ENCODE data around the gene MRM2. TPM values are rescaled to one million over a fixed set of nuclear protein-coding genes. Genes with fewer than 3 reads are reported as not detected.

Gene MRM2
- total RNA-seq, 1 experiment from 2014 or later, result 48.0 TPM

DNA sequence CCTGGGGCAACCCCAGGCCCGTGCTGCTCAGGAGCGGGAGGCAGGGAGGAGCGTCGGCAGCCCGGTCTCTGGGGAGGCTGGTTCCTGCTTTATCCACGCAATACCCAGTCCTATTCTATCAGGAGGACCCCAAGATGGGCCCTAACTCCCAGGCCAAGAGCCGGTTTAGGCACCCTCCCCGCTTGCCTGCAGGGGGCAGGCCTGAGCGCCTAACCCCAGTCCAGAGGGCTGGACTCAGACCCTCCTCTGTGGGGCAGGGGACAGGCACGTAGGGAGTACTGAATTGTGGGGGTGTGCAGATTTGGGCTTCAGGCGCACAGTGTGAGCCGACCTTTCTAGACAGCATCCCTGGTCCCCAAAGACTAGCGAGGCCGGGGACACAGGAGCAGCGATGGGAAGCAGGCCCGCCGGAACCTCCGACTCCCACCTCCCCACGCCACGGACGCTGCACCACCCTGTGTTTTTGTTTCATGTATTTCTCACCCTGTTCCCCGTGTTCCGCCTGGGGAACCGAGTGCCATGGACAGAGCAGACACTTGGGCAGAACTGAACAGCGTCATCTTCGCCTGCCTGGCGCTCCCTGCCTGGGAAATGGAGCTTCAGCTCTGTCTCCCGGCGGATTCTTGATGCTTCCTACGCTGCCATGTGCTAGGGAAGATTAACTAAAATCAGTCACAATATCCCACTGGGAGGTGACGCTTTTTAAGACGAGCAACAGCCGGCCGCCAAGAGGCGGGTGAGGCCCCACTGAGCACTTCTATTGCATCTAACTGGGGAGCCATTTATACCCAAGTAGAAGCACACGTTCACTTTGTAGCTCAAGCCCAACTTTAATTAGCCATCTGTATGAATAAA, 5.4 kb upstream of the MRM2 start:
- no peak for DNase-seq (ENCODE audit: low read depth)

DNA sequence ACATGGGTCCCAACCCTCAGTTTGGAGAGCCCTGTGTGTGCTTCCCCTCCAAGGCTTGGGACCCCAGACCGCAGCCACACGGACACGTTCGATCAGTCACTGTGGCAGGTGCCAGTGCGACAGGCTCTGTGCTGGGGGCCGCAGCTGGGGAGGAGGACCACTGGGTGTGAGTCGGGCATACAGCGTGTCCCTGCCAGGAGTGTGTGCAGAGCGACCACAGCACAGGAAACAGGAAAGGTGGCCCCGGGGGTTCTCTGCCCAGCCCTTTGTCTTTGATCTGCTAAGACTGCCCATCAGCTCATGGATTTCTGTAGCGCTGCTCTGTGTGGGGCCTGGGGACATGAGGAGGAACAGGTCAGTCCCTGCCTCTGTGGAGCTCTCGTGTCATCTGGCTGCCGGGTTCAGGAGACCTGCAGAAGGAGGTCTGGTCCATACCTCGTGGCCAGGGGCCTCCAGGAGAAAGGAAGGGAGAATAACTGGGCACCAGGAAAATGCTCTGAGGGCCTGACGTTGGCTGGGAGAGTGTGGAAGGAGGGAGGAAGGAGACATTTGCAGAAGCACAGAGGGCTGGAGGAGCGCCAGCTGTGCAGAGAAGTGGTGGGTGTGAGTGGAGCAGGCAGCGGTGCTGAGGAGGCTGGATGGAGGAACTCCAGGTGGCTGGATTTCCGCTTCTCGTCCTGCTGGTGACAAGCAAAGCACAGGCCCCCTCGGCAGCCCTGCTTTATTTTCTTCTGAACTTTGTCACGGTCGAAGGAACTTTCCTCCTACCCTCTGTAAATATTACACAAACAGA, 4.1 kb upstream of the MRM2 start:
- DNase-seq (ENCODE audit: low read depth), result no peak

DNA sequence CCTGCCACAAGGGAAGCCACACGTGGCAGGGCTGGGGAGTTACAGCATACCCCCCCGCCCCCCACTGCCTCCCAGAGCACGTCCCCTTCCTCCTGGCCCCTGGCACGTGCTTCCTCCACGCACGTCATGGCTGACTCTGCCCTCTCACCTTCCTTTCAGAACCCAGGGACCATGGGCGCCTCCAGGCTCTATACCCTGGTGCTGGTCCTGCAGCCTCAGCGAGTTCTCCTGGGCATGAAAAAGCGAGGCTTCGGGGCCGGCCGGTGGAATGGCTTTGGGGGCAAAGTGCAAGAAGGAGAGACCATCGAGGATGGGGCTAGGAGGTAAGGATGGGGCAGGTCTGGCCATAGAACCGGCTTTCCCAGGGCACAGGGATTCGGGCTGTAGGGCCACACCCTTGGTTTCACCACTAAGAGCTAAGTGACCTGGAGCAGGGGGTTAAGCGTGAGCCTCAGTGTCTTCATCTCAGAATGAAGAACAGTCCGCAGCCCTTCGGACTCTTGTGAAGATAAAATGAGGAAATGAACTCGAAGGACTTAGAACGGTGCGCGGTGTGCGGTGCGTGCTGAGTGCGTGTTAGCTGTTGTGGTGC, 2.5 kb upstream of the MRM2 start:
- DNase-seq (ENCODE audit: low read depth), result no peak

DNA sequence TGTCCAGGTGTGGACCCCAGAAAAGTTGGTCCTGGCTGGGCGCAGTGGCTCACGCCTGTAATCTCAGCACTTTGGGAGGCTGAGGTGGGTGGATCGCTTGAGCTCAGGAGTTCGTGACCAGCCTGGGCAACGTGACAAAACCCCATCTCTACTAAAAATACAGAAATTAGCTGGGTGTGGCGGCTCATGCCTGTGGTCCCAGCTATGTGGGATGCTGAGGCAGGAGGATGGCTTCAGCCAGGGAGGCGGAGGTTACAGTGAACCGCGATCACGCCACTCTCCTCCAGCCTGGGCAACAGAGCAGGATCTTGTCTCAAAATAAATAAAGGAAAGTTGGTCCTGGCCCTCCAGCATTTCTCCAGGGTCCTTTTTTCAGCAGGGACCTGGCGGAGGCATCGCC, 1.5 kb upstream of the MRM2 start:
- DNase-seq (ENCODE audit: low read depth), result no peak

DNA sequence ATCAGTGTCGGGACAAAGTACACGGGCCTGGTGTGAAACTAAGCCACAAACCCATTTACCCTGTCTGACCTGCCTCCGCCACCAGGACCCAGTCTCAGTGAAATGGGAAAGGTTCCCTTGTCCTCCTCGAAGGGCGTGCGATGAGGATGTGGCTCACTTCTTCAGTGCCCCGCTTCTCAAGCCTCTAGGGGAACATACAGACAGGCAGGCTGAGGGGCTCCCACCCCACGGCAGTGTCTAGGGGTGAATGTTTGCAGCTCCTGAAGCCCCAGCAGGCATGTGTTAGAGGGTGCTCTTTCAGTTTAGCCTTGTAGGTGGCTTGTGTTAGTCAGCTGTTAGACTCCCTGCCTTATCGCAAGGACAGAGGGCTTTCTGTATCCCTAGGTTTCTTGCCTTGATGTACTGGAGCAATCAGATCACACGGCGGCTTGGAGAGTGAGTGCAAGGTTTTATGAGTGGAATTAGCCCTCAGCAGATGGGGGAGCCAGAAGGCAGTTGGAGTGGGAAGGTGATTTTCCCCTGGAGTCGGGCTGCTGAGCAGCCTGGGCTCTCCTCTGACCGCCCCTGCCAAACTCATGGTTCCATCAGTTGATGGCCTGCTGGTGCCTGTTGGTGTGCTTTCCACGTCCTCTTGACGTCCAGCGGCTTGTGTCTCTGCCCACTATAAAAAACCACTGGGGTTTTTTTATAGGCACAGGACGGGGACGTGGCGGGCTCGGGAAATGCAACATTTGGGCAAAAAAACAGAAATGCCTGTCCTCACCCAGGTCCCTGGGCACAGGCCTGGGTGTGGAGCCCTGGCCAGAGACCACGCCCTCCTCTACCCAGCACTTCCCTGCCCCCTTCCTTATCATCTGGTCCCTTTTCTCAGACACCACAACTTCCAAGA, 780 bp upstream of the MRM2 start:
- peak; percentile 50 for DNase-seq (ENCODE audit: low read depth)

DNA sequence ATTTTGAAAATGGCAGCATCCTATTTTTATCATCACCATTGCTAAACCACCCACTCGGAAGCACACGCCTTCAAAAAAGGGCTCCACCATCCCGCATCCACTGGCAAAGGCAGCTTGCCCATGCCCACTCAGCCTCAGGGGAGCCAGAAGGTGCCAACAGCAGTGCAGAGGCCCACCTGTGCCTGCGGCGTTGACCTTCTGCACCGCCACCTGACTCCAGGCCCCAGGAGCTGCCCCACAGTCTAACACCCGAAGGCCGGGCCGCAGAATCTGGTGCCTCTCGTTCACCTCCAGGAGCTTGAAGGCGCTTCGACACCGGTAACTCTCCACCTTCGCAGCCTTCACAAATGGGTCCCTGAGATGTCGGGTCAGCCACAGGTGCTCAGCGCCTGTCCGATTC, 2.8 kb downstream of the MRM2 start:
- DNase-seq (ENCODE audit: low read depth), result no peak

DNA sequence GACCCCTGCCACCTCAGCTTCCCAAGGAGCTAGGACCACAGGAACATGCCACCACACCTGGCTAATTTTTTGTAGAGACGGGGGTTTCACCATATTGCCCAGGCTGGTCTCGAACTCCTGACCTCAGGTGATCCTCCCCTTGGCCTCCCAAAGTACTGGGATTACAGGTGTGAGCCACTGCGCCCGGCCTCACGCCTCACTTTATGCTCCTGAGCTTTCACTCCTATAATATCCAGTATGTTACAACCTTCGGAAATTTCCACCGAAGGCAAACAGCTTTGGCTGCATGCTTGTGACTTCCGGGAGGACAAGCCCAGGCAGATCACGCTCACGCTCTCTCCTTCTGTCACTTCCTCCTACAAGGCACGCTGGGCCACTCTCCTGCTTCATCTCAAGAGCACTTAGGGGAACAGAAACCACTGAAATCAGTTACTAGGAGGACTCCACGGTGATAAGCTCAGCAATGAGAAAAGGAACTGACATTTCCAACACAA, 4.8 kb downstream of the MRM2 start:
- no peak for DNase-seq (ENCODE audit: low read depth)

DNA sequence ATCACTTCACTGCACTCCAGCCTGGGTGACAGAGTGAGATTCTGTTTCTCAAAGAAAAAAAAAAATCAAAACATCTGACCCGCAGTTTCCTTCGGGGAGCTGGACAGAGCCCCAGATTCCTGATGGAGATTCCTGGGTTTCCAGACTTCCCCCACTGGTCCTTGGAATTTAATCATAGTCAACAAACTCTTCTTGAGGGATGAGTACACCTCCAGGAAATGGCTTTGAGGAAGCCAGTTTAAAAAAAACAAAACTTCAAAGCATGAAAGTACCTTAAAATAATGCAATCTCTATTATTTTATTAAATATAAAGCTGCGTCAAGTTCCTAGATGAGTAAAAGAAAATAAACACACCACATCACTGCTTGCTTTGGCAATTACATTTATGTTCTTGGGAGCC, 8.1 kb downstream of the MRM2 start:
- DNase-seq (ENCODE audit: low read depth), result peak; percentile 23

DNA sequence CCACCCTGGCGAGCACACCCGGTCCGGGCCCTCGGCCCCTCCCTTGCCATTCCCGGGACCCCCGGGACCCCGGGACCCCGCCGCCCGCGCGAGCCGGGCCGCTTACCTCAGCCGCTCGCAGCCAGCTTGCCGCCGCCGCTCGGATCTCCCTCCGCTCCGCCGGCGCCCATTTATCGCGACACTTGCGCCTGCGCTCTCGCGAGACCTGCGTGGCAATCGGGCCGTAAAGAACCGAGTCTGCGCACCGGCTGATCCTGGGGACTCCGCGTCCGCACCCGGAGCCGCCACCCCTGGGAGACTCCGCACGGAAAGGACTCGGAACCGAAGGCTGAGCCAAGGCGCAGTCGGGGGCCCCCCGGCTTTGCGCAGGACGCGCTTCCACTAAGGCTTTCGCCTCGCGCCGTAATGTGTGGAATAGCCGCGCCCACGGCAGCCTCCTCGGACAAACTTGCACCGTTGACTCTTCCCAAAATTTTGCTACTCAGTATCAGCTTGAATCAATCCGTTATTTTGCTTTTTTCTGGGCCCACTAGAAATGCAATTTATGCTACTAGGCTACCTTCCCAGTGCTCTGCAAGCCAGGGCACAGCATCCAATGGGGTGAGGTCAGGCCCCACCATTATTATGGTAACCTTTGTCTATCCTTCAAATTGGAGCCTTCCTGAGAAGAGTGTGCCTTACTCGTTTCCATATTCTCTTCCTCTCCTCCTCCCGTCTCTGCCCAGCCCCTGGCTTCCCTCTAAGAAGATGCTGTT, 9.1 kb downstream of the MRM2 start, which contains the start of gene MAD1L1:
Gene MAD1L1, minus strand, starts transcription at position 180 of the 755 bp plus-strand sequence. CDS start 2,812 bp downstream, outside the sequence.
- DNase-seq (ENCODE audit: low read depth), result peak; percentile 91

DNA sequence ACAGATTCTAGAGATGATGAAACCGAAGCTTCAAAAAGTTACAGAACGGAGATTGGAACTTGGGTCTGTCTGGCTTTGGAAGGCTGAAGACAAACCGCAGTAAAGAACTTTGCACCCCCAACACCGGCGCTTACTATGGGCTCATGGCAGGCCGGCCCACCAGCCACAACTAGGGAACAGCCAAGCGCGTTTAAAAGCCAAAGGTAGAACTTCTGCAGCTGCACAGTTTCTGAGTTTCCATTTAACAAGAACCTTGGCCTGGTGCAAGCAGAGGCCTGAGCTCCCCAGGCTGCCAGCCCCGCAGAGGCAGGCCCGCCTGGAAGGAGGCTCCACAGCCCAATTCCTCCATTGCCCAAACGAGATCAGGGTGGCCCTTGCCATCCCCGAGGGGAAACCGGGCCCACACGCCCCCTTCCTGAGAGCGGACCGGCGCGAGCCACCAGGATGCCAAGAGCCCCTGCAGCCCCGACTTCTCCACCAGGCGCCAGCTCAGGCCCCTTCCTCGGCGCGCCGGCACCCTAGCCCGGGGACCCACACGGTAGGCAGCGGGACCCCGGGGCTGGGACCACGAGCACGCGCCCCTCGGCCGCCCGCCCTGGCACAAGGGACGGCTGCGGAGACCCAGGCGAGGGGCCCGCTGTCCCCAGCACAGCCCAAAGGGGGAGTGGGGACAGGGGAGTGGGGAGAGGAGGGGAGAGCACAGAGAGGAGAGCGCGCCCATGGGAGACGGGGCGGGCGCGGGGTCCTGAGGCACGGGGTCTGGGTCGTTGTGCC, 9.8 kb downstream of the MRM2 start:
- peak; percentile 24 for DNase-seq (ENCODE audit: low read depth)

DNA sequence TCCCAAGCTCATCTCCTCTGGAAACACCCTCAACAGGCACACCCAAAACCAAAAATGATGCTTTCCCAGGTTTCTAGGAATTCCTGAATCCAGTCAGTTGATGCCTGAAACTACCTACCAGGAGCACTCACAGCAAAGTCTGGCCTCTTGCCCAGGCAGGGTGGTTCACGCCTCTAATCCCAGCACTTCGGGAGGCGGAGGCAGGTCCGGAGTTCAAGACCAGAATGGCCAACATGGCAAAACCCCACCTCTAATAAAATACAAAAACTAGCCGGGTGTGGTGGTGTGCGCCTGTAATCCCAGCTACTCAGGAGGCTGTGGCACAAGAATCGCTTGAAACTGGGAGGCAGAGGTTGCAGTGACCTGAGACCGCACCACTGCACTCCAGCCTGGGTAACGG, 11.1 kb downstream of the MRM2 start:
- DNase-seq (ENCODE audit: low read depth), result no peak

DNA sequence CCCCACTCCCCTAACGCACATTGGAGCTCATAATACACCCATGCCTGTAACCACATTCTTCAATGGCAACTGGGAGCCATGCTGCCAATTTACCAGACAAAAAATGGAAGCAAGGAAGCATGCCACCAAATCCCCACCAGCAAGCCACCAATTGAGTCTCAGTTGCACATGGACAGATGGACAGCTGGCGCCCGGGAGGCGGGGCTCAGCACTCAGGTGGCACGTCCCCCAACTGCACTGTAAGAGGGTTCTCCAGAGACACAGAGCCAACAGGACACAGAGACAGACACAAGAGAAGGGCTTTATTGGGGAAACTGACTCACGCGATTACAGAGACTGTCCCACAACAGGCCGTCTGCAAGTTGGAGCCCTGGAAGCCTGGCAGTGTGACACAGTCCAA, 11.8 kb downstream of the MRM2 start:
- DNase-seq (ENCODE audit: low read depth), result no peak

DNA sequence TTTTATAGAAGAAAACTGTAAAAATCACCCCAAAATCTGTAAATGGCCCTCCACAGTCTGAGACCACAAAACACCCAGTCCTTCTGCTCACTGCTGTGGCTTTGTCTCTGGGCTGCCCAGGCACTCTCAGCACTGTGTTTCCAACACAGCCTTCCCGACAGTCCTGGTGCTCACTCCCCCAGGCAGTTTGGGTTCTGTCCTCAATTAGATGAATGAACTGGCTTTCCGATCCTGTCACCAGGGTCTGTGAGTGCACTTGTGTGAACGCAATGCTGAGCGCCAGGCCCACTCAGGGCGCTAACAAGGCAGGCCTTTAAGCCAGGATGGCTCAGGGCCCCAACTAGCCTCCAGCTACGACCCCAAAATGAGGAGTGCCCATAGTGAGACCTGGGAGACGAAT, 12.5 kb downstream of the MRM2 start:
- no peak for DNase-seq (ENCODE audit: low read depth)

DNA sequence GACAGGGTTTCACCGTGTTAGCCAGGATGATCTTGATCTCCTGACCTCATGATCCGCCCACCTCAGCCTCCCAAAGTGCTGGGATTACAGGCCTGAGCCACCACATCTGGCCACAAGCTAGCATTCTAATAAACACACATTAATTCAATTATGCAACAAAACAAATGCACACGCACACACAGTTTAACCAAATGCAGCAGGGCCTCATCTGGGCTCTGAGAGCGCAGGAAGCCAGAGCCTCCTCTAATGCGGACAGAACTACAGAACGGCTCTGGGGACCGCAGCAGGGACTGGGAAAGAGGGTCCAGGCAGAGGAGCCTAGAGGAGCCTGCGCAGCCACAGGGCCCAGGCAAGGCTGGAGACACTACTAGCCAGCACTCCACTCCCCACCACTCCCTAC, 13.1 kb downstream of the MRM2 start:
- DNase-seq (ENCODE audit: low read depth), result no peak

DNA sequence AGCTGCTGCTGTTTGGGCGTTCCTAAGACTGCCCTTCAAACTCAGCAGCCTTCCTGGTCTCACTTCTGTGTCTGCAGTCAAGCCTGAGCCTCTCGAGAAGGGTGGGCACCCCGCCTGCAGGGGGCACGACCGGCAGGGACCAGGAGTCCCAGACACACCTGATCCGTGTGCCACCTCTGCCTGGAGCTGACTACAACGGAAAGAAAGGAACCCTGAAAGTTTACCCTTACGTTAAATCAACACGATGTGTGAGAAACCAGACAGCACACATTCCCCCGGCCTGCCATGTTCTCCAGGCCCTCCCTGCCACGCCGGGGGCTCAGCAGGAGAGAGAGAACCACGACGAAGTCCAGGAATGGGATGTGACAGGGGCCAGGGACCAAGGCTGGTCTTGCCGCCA, 14.3 kb downstream of the MRM2 start:
- DNase-seq (ENCODE audit: low read depth), result no peak

DNA sequence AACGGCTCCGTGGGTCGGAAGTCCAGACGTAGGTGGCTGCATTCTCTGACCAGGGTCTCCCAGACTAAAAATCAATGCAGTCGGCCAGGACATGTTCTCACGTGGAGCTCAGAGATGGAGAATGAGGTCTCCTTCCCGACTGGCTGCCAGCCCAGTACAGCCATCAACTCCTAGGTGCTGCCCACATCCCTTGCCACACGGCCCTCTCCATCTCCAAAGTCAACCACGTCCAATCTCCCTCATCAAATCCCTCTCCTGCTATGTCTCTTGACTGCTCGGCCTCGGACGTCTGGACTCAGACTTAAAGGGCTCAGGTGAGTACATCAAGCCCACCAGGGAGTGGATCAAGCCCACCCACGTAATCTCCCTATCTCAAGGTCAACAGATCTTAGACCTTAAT, 16.2 kb downstream of the MRM2 start:
- DNase-seq (ENCODE audit: low read depth), result no peak

DNA sequence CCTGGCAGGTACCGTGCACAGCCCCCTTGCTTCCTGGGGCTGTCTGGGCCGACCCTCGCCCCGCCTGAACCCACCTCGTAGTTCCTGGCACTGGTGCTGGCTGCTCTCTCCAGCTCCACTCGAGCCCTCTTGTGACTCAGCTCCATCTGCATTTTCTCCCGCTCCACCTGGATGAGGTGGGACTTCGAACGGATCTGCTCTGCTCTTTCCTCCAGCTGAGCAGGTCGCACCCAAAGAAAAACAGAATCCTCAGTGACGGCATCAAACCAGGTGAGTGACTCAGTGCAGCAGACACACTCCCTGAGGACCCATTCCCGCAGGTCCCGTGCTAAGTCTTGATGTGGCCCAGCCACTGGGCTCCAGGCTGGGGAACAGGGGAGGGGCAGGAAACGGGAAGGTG, 16.7 kb downstream of the MRM2 start:
- DNase-seq (ENCODE audit: low read depth), result no peak

DNA sequence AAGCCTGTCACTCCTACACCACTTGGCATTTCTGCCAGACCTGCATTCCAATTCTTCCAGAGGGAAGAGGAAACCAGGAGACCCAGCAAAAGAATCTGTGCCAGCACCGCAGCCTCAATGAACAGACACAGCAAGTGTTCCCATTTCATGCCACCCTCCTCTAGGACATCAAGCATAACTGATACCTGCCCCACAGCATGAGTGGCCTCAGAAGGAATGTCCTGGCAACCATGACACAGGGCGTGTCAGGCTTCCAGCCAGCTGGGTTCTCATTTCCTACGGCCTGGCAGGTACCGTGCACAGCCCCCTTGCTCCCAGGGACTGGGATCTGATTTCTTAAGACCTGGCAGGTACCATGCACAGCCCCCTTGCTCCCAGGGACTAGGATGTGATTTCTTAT, 17.1 kb downstream of the MRM2 start:
- DNase-seq (ENCODE audit: low read depth), result no peak

DNA sequence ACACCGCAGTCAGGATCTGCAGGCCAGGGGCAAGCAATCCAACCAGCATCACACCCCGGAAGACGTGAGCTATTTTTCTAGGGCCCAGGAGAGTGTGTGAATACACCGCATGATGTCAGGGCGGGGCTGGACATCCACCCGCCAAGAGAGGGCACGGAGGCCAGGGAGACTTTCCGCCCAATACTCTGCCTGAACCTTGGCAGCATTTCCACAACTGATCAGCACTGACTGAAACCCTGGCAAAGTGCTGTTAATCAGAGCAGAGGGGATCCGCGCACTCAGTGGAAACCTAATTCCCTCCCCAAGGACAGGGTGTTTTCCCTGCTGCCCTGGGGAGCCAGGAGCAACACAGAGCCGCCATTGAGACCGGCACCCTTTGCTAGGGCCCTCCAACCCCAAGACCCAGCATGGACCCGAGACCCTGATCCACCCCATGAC, 17.5 kb downstream of the MRM2 start:
- DNase-seq (ENCODE audit: low read depth), result no peak

DNA sequence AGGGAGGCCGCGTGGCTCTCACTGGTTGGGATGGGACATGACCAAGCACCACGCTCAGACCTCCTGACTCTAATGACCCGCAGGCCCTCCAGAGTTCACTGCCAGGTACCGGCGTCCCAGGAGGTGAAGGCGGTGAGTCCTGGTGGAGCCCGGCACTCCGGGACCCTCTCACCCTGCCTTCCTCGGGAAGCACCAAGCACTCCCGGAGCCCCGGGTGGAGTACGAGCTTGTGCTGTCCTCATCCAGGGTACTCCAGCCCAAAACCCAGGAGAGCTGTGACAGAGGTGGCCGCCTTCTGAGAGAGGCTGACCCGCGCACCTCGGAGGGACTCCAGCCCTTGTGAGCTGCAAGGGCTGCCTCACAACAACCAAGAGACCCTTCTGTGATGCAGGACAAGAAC, 18.7 kb downstream of the MRM2 start:
- DNase-seq (ENCODE audit: low read depth), result no peak
